Subcutaneous adipose tissue (tissue), 4 donors: ENCODE results near the gene WDR64. TPM values are rescaled to one million over a fixed set of nuclear protein-coding genes. Genes with fewer than 3 reads are reported as not detected.

Experiments
- CTCF ChIP-seq: fragments of 450-650 bp; IDR thresholded peaks from one replicate; pipeline ENCODE4 v1.5.1; 2016; ENCODE audit warnings: low read depth, mild to moderate bottlenecking, control low read depth, antibody characterized with exemption, moderate library complexity
- total RNA-seq, 4 donors: library from RNA; depleted of rRNA; stranded (reverse); fragments of >200 nt; gene quantifications; one replicate each; pipeline ENCODE4 v1.1.0, GENCODE V29; 2016

Gene WDR64
- total RNA-seq, 4 donors from 2014 or later, result not detected

GRCh38 chr1:241799416-241799815 lies 147.3 kb downstream of the WDR64 start:
- TF ChIP-seq CTCF, result no peak

DNA sequence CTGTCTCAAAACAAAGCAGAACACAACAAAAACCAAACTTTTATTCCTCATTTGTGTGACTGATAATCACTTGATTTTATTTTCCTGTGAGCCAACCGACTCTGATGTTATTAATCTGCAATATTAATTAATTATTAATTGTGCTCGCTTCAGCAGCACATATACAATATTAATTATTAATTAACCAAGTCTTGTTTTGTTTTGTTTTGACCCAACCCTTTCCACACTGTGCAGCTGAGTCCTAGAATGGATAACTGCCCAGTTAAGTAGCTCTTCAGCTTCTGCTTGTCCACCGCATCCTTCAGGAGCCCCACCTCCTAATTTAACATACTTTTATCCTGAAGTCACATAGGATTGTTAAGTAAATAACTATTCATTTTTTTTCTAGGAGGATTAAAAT lies 148.6 kb downstream of the WDR64 start:
- no peak for TF ChIP-seq CTCF

- no peak for TF ChIP-seq CTCF
Observed at GRCh38 chr1:241802863-241803262, 150.8 kb downstream of the WDR64 start.

GRCh38 chr1:241808265-241808664 lies 156.2 kb downstream of the WDR64 start:
- no peak for TF ChIP-seq CTCF

DNA sequence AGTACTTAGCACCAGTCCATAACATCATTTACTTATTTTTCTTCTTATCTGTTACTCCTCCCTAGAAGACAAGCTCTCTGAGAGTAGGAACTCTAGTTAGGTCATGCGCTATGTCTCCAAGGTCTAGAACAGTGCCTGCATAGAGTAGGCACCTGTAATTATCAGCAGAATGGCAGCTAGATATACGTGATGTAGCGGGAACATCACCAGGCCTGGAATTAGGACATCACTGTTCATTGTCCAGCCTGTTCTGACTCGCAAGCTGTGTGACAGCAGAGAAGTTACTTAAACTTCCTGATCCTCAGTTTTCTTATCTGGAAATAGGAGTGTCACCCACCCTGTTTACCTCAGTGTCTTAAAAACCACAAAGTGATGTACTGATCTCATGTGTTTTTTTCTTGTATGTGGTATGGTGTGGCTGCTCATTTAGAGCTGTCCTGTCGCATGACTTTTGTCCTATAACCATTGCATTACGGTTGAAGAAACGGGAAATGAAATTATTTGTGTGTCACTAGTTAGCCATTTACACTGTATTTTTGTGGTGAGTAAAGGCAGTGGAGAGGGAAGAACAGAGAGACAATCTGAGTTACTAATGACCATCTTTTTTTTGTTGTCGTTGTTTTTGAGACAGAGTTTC lies 158.8 kb downstream of the WDR64 start:
- no peak for TF ChIP-seq CTCF

DNA sequence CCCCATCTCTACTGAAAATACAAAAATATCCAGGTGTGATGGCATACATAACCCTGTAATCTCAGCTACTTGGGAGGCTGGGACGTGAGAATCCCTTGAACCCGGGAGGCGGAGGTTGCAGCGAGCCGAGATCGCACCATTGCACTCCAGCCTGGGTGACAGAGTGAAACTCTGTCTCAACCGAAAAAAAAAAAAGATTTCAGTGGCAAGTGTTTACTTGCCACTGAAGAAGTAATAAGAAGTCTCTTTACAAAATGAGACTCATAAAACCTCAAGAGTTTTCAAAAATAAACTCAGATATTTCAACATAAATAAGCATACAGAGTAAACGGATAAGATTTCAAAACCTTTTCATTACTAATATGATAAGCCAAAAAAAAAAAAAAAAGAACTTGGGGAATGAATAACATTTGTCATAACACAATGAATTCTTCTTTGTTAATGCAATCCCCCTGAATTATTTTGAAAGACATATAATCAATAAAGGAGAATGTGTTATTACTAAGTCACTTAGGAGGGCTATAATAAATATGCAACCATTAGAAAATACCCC lies 161.8 kb downstream of the WDR64 start:
- no peak for TF ChIP-seq CTCF

- no peak for TF ChIP-seq CTCF
Observed at GRCh38 chr1:241816008-241816407, 163.9 kb downstream of the WDR64 start.
